Fibroblast of peridontal ligament (primary cell): Measurements from ENCODE around the gene SLC25A3.
A peak's percentile ranks its signal among the peaks of the same experiment; 100 is the strongest.
"Not testable (repeated sequence)": the region's sequence is repeated elsewhere in the genome, so short reads cannot be mapped to it uniquely, and the experiment has no call there.

ENCODE experiments used
- DNase-seq: peaks from one replicate; pipeline ENCODE4 v3.0.0-alpha.2; 2010; ENCODE audit errors: extremely low read depth

SLC25A3 gene

GRCh38 chr12:98593351-98594049 is at the start of gene SLC25A3:
Gene SLC25A3, plus strand, starts transcription at chr12:98593686. Its CDS starts 293 bp downstream, at chr12:98593979.
- peak; percentile 98 for DNase-seq

GRCh38 chr12:98543701-98544100 is 49.8 kb upstream of the SLC25A3 start:
- DNase-seq: no peak

GRCh38 chr12:98544751-98545150 is 48.7 kb upstream of the SLC25A3 start:
- peak; percentile 64 for DNase-seq

GRCh38 chr12:98549371-98550110 is 43.9 kb upstream of the SLC25A3 start:
- no peak for DNase-seq

- DNase-seq: no peak
Measured at GRCh38 chr12:98551787-98552186, 41.7 kb upstream of the SLC25A3 start.

- DNase-seq: not testable (repeated sequence)
Measured at GRCh38 chr12:98558097-98558496, 35.4 kb upstream of the SLC25A3 start.

- DNase-seq: no peak
Measured at GRCh38 chr12:98559666-98560065, 33.8 kb upstream of the SLC25A3 start.

GRCh38 chr12:98561846-98562245 is 31.6 kb upstream of the SLC25A3 start:
- no peak for DNase-seq

GRCh38 chr12:98572010-98572409 is 21.5 kb upstream of the SLC25A3 start:
- DNase-seq: no peak

GRCh38 chr12:98574110-98574509 is 19.4 kb upstream of the SLC25A3 start:
- no peak for DNase-seq

GRCh38 chr12:98575013-98575412 is 18.5 kb upstream of the SLC25A3 start:
- DNase-seq: no peak

GRCh38 chr12:98576795-98577194 is 16.7 kb upstream of the SLC25A3 start:
- DNase-seq: not testable (repeated sequence)

GRCh38 chr12:98578392-98578791 is 15.1 kb upstream of the SLC25A3 start:
- no peak for DNase-seq

- no peak for DNase-seq
Measured at GRCh38 chr12:98578821-98579220, 14.7 kb upstream of the SLC25A3 start.

- DNase-seq: no peak
Measured at GRCh38 chr12:98579347-98579746, 14.1 kb upstream of the SLC25A3 start.

GRCh38 chr12:98579835-98580234 is 13.7 kb upstream of the SLC25A3 start:
- DNase-seq: no peak

- DNase-seq: no peak
Measured at GRCh38 chr12:98580695-98581094, 12.8 kb upstream of the SLC25A3 start.

- no peak for DNase-seq
Measured at GRCh38 chr12:98581101-98581500, 12.4 kb upstream of the SLC25A3 start.

GRCh38 chr12:98582093-98582492 is 11.4 kb upstream of the SLC25A3 start:
- peak; percentile 40 for DNase-seq

GRCh38 chr12:98587084-98587483 is 6.4 kb upstream of the SLC25A3 start:
- DNase-seq: no peak

GRCh38 chr12:98591209-98591608 is 2.3 kb upstream of the SLC25A3 start:
- DNase-seq: peak; percentile 18

- DNase-seq: no peak
Measured at GRCh38 chr12:98592825-98593322, 612 bp upstream of the SLC25A3 start.
